A549 (cell line): ENCODE results near the gene SNX30.

Experiments
- BHLHE40 ChIP-seq: IDR thresholded peaks from 2 replicates; pipeline ENCODE4 v1.6.1; 2012; ENCODE audit warnings: low read depth, low read length, inconsistent platforms
- CHD2 ChIP-seq: fragments of 150-350 bp; IDR thresholded peaks from 2 replicates; pipeline ENCODE4 v1.6.1; 2014; ENCODE audit warnings: low read length; ENCODE audit not compliant: partially characterized antibody
- ESRRA ChIP-seq: fragments of 150-350 bp; IDR thresholded peaks from 2 replicates; pipeline ENCODE4 v1.6.1; 2014; ENCODE audit warnings: mild to moderate bottlenecking, low read length, borderline replicate concordance
- FOSB ChIP-seq: fragments of 250-450 bp; sonication (Bioruptor Pico); IDR thresholded peaks from 2 replicates; pipeline ENCODE4 v1.5.0; 2020; ENCODE audit warnings: mild to moderate bottlenecking, moderate library complexity
- GATA3 ChIP-seq: IDR thresholded peaks from 2 replicates; pipeline ENCODE4 v1.6.1; 2012; ENCODE audit warnings: borderline replicate concordance
- HDAC2 ChIP-seq: fragments of 200-600 bp; sonication (generic); IDR thresholded peaks from 2 replicates; pipeline ENCODE4 v1.6.1; 2016
- MAZ ChIP-seq: fragments of 150-350 bp; IDR thresholded peaks from 2 replicates; pipeline ENCODE4 v1.6.1; 2014; ENCODE audit warnings: antibody characterized with exemption, low read depth, low read length, borderline replicate concordance
- MYC ChIP-seq: IDR thresholded peaks from 2 replicates; pipeline ENCODE4 v1.6.1; 2012; ENCODE audit warnings: mild to moderate bottlenecking, inconsistent platforms, low read length, improper control_type of control experiment, borderline replicate concordance
- POLR2A ChIP-seq: IDR thresholded peaks from 2 replicates; pipeline ENCODE4 v1.6.1; 2012; ENCODE audit warnings: mild to moderate bottlenecking, low read length
- RFX5 ChIP-seq: fragments of 450-650 bp; IDR thresholded peaks from 2 replicates; pipeline ENCODE4 v1.7.1; 2014; ENCODE audit warnings: antibody characterized with exemption, mild to moderate bottlenecking, moderate library complexity
- RNF2 ChIP-seq: fragments of 200-600 bp; sonication (generic); IDR thresholded peaks from 2 replicates; pipeline ENCODE4 v1.6.1; 2016; ENCODE audit warnings: low read depth, mild to moderate bottlenecking, antibody characterized with exemption, moderate library complexity, borderline replicate concordance
- ZFP36 ChIP-seq: fragments of 450-650 bp; IDR thresholded peaks from 2 replicates; pipeline ENCODE4 v1.6.1; 2014; ENCODE audit warnings: borderline replicate concordance; ENCODE audit not compliant: partially characterized antibody
- TF ChIP-seq, protein P1 (sequence below): fragments of >200 bp; sonication (Bioruptor Twin); formaldehyde crosslinking; IDR thresholded peaks from 3 replicates; pipeline ENCODE4 v1.5.1; 2016
- TF ChIP-seq, protein P2 (sequence below): IDR thresholded peaks from 2 replicates; pipeline ENCODE4 v1.6.1; 2012

DNA sequence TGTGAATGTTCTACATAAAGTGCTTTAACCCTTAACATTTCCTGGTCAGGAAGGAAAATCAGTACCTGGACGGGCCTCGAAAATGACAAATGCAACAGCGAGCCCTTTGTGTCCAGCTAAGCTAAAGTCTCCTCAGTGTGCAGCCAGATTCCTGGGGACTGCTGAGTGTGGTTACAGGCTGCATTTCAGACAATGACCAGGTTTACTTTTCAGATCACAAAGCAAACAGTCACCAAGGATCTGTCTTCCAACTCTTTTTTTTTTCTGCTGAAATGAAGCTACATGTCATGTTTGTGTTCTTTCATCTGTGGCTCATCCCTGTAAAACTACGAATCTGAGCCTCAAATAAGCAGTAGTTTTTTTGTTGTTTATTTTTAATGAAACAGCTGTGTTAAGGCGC is 119.4 kb downstream of the SNX30 start:
- no peak for TF ChIP-seq HDAC2
- no peak for TF ChIP-seq FOSB (CRISPR knock-in tag)
- TF ChIP-seq MAZ, result no peak
- TF ChIP-seq GATA3, result no peak
- TF ChIP-seq, protein P1, sequence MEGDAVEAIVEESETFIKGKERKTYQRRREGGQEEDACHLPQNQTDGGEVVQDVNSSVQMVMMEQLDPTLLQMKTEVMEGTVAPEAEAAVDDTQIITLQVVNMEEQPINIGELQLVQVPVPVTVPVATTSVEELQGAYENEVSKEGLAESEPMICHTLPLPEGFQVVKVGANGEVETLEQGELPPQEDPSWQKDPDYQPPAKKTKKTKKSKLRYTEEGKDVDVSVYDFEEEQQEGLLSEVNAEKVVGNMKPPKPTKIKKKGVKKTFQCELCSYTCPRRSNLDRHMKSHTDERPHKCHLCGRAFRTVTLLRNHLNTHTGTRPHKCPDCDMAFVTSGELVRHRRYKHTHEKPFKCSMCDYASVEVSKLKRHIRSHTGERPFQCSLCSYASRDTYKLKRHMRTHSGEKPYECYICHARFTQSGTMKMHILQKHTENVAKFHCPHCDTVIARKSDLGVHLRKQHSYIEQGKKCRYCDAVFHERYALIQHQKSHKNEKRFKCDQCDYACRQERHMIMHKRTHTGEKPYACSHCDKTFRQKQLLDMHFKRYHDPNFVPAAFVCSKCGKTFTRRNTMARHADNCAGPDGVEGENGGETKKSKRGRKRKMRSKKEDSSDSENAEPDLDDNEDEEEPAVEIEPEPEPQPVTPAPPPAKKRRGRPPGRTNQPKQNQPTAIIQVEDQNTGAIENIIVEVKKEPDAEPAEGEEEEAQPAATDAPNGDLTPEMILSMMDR, result no peak
- TF ChIP-seq CHD2, result no peak
- TF ChIP-seq ZFP36, result no peak
- TF ChIP-seq BHLHE40, result no peak
- no peak for TF ChIP-seq MYC
- TF ChIP-seq, protein P2, sequence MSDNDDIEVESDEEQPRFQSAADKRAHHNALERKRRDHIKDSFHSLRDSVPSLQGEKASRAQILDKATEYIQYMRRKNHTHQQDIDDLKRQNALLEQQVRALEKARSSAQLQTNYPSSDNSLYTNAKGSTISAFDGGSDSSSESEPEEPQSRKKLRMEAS, result no peak
- TF ChIP-seq POLR2A, result no peak
- TF ChIP-seq RFX5, result no peak
- no peak for TF ChIP-seq ESRRA
- no peak for TF ChIP-seq RNF2
